ENCODE measurements around the gene TRIM2.
A peak's percentile ranks its signal among the peaks of the same experiment; 100 is the strongest.
"Not testable (repeated sequence)": the region's sequence is repeated elsewhere in the genome, so short reads cannot be mapped to it uniquely, and the experiment has no call there.

The TRIM2 gene

DNA sequence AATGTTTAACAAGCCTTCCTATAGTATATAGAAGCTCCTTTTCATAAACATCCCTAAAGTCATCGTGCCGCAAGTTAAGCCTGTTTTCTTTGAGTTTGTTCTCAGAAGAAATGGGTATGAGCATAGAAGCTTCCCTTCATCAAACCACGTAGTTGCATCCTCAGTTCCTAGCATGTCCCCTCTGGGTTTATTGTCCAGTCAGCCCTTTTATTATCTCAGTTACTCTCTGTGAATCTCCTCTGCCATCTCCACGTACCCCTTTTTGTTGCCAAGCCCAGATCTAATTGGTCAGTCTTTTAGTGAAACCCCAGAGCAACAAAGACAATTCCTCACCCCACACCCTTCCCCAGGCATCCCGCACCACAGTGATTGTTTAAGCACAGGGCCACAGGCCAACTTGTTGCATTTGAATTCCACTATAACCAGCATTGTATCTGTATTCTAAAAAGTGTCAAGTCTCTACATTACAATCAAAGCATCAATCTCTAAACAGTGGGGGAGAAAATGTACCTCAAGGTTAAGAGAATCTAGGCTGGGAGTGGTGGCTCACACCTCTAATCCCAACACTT lies 12.4 kb upstream of the TRIM2 start:
- no peak for DNase-seq

DNA sequence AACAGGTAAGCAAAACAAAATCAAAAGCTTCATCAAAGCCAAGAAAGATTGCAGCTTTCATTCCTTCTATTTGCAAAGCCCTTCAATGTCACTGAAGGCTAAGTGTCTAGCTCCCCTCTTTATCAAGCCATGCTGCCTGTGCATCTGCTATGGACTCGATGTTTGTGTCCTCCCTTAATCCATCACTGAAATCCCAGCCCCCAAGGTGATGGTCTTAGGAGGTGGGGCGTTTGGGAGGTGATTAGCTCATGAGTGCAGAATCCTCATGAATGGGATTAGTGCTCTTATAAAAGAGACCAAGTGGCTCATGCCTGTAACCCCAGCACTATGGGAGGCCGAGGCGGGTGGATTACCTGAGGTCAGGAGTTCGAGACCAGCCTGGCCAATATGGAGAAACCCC lies 6.9 kb upstream of the TRIM2 start:
- DNase-seq = no peak

DNA sequence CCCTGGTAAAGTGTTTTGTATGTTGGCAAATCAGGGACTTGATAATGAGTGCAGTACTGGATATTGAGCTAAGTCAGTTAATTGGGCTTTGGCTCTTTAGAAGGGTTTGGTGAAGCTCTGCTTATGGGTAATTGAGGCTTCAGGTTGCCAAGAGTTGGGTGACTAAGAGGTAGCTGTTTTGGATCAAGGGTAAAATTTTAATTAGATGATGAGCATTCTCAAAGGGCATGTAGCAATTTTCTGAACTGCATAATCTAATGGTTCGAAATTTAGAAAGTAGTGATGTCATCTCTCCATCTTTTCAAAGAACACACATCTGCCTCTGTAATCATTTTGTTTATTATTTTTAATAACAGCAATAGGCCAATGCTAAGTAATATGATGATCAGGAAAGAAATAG lies 5.5 kb upstream of the TRIM2 start:
- no peak for DNase-seq

DNA sequence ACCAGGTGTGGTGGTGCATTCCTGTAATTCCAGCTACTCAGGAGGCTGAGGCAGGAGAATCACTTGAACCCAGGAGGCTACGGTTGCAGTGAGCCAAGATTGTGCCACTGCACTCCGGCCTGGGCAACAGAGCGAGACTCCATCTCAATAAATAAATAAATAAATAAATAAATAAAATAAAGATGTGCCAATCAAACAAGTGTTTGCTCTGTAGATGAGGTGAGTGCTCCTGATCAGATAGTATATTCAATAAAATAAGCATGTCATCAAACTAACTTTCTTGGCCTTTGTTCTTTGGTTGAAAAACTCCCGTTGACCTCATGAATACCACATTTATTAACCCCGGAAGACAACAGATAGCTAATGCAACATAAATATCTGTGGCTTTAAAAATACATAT lies 497 bp upstream of the TRIM2 start:
- not testable (repeated sequence) for DNase-seq

DNA sequence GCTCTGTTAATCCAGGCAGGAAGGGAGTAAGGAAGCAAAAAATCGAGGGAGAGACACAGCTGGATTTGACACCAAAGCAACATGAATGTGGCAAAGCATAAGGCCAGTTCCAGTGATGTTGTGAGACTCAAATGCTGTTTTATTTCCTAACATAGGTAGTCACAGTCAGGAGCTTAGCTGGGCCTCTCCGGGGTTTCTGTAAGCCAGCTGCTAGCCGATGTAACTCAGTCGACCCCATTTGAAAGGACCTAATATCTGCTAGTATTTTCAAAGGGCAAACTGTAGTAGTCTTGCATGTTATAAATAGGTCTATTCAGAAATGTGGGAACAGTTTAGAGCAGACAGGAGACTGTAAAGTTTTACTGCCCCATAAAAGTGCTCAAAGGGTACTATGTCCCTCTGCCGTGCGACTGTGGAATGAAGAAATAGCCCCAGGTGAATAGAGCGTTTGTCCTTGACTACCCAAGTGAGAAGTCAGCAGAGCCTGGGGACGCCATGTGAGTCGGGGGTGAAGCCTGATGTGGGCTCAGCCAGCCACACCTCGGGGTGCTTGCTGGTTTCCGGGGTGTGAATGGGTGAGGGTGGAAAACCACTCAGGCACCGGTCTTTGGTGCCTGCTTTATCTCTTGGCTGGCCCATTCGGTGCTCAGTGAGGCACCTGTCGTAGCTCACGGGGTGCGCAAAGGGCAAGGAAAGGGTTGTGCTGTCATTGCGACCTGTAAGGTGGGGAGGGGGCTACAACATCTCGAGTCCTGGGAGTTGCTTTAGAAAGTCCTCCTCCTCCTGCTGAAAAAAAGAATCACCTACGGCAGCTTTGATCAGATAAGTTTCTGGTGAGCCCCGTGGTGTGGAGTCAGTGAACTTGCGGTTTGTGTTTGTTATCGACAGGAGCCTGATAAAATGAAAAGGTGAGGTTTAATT lies 745 bp downstream of the TRIM2 start:
- no peak for DNase-seq

DNA sequence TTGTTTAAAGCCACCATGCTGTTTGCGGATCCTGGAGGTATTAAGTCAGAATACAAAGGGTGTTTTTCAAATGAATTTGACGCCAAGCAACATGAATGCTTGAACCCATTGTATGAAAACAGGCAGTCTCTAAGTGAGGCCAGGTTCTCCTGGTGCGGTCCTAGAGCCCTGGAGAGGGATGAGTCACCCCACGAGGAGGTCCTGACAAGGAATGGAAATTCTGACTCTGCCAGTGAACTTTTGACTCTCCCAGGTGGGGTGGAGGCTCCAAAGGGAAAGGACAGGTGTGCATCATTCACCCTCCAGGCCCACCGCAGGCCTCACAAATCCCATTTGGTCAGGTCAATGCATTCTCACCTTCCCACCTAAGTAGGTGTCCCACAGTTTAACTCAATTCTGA lies 1.5 kb downstream of the TRIM2 start:
- no peak for DNase-seq

DNA sequence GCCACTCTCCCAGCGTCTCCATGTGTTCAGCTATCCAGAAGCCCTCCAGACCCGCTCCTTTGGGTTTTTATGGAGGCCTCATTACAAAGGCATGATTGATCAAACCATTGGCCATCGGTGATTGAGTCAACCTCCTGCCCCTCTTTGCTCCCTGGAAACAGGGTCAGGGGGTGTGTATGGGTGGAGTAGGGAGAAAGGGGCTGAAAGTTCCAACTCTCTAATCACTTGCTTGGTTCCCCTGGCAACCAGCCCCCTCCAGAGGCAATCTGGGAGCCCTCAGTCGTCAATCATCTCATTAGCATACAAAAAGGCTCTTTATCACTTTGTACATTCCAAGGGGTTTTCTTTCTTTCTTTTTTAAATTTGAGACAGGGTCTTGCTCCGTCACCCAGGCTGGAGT lies 2.3 kb downstream of the TRIM2 start:
- no peak for DNase-seq

DNA sequence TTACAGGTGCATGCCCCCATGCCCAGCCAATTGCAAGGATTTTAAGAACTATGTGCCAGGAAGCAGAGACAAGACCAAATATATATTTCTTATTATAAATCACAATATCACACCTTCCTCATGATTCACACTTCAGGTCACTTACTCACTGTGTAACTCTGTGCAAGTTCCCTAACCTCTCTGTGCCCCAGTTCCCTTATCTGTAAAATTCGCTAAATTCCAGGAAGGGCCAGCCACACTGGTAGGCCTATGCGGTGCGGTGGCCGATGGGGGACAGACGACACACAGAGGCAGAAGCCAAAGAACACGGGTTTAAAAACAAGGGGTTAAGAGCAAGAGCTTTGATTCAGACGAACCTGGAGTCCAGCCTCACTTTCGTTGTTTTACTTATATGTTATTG lies 2.8 kb downstream of the TRIM2 start:
- no peak for DNase-seq

DNA sequence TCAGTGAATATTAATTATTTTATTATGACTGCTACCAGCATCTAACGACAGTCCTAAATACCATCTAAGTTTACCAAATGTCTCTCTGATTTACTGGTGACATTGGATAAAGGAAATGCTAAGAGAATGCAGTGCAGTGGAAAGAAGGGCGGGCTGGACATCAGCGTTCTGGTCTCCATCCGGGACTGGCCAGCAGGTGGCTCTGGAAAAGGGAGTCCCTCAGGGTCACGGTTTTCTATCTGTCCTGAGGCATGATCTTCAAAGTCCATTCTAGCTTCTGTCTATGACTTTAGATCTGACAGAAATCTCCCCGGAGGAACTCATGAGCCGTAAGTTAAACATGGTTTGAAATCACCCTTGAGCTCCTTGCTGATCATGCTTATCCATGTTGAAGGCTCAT lies 3.3 kb downstream of the TRIM2 start:
- DNase-seq = peak; percentile 66

DNA sequence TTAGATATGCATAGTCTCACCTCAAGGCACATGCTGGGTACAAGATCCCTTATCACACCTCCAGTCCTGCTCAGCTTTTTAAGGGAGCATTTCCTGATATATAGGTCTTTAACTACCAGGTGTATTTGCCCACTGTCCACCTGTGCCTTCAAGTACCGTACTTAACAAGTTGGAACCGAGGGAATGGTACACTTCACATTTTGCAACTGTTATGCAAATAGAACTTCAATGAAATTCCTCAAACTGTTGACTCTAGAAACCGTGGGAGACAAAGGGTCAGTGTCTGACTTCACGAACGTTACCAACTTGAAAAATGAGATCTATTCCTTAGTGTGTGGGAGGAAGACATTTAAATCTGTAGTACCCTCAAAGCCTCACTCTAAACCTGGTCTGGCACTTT lies 5.2 kb downstream of the TRIM2 start:
- DNase-seq = no peak

DNA sequence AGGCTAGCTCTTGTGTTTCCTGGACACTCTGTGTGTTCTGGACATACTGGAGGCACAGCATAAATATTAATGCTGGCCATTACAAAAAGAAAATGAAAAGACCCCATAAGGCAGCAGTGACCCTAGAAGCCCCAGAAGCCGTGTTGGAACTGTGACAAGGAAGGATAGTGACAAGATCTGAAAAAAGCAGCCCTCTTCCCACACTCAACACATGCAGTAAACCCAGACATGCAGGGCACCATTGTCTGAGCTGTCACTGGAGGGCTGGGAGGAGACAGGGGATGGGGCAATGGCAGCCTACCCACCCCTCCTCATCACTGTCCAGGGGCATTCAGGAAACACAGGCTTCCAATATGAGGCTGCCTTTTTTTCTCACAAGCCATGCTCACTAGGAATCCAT lies 6.5 kb downstream of the TRIM2 start:
- DNase-seq = no peak

DNA sequence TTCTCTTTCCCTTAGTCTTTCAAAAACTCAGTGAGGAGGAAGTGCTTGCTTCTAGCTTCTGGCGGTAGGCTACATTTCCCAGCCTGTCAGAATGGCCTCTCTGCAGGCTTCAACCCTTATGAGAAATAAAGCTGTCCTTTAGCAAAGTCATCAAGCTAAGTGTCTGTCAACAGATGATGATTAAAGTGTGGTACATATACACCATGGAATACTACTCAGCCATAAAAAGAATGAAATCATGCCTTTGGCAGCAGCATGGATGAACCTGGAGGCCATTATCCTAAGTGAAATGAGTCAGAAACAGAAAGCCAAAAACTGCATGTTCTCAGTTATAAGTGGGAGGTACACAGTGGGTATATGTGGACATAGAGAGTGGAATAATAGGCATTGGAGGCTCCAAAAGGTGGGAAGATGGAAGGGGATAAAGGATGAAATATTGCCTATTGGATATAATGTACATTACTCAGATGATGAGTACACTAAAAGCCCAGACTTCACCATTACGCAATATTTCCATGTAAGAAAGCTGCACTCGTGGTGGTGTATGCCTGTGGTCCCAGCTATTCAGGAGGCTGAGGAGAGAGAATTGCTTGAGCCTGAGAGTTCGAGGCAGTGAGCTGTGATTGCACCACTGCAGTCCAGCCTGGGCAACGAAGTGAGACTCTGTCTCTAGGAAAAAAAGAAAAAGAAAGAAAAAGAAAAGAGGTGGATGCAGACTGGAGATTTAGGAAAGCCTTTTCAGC lies 7.9 kb downstream of the TRIM2 start:
- DNase-seq = no peak

DNA sequence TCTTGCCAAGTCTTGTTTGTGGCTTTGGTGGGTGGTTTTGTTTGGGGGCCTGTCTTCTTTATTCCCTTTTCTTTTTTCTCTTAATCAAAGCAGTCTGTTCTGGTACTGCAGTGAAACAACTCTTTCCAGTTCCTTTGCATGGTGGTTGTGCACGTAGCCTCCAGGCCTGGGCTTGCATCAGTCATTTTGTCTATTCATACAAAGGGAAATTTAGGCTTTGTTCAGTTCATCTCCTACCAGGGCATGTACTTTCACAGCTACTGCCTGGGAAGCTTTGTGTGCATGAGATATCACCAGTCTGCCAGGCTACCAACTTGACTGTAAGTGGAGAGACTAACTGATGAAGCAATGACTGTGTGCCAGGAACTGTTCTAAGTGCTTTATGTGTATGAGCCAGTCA lies 8.5 kb downstream of the TRIM2 start:
- DNase-seq = peak; percentile 54

DNA sequence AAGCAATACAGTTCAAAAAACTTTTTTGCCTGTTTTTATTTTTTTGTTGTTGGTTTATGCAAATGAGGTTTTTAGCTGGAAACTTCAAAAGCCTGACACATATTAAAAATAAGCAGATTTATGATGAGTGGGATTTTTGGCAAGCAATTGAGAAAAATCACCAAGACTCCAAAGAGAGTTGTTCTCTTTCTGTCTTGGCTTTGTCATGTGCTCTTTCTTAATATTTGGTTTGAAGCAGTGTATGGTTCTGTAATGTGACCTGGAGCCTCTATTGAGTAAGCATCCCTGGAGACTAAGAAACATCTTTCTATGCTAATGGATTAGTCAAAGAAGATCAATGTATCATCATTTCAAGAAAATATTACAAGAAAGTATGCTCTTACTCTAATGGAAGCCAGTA lies 11.7 kb downstream of the TRIM2 start:
- no peak for DNase-seq

DNA sequence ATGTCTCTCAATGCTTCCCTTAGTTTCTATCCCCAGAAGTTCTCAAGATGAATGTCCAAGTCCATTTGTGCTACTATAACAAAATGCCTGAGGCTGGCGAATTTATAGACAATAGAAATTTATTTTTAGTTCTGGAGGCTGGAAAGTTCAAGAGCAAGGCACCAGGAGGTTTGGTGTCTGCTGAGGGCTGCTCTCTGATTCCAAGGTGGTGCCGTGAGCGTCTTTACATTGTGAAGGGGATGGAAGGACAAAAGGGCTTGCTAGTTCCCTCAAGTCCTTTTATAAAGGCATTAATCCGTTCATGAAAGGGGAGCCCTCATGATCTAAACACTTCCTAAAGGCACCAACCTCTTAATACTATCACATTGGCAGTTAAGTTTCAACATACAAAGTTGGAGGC lies 12.3 kb downstream of the TRIM2 start:
- DNase-seq = no peak

DNA sequence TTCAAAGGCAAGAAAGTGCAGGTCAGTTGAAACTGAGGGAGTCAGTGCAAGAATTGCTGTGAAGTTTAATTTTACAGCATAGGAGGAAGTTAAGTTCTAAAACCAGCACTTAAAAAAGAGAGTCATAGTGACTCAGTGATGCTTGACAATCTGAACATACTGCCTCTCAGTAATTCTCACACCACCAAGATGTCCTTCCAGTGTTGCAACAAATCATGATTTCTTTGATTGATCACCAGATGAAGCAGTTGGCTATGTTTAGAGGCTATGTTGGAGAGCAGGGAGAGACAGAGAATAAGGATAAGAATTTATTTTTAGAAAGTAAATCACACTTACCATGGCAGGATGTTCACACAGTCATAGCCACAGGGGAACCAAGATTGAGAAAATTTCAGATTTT lies 13.2 kb downstream of the TRIM2 start:
- no peak for DNase-seq

DNA sequence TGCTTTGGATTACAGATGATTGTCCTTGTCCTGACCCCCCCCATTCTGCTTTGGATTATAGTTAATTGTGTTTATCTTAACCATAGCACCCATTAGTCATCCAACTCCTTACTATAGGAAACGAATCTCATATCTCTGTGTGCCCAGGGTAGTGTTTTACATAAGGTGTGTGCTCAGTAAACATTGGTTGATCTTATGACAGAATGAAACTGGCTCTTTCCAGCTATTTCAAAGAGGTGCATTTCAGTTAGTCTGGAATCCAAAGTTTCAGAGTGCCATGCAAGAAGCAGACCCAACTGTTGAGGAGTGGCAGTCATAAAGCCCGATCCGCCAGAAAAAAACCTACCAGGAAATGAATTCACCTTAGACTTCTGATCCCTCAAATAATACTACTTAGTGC lies 14.7 kb downstream of the TRIM2 start:
- no peak for DNase-seq

DNA sequence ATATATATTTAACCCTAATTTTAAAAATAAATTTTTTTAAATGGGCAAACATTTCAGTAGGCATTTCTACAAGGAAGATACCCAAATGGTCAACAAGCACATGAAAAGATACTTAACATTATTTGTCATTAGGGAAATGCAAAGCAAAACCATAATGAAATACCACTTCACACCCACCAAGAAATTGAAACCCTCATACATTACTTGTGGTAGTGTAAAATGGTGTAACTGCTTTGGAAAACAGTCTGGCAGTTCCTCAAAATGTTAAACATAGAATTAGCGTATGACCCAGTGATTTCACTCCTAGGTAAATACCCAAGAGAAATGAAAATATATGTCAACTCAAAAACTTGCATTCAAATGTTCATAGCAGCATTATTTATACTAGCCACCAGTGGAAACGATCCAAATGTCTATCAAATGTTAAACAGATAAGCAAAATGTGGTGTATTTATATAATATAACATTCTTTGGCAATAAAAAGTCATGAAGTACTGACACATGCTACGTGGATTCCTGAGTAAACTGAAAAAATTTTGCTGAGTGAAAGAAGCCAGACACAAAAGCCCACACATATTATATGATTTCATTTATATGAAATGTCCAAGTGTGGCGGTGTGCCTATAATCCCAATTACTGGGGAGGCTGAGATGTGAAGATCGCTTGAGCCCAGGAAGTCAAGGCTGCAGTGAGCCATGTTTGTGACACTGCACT lies 16.6 kb downstream of the TRIM2 start:
- DNase-seq = peak; percentile 41

DNA sequence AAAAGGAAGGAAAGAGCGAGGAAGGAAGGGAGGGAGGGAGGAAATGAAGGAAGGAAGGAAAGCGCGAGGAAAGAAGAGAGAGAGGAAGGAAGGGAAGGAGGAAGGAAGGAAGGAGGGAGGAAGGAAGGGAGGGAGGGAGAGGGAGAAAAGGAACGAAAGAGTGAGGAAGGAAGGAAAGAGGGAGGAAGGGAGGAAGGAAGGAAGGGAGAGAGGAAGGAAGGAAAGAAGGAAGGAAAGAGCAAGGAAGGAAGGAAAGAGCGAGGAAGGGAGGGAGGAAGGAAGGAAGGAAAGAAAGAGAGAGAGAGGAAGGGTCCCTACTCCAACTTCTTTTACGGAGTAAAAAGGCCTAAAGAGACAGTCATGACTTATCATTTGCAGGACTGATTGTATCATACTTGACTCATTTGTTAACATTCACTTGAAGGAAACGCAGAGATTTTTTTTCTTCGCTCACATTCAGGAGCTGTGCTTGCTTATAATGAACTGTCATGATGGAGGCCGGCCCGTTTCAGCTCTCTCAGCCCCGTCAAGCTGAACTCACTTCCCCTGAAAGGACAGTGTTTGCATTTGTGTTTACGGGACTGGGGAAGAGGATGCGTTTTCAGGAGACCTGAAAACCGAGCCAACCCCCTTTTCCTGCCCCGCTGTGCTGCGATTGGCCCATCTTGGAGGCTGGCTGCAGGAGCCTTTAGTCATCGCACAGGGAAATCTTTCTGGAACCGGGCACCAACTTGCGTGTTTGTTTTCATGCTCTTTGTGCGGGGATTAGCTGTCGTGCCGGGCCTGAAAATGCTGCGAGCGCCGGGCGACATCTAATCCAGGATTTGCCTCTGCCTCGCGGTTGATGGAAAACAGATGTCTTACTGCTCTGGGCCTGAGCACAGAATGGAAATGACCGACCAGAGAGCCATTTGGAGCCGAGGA lies 17.8 kb downstream of the TRIM2 start:
- peak; percentile 90 for DNase-seq

DNA sequence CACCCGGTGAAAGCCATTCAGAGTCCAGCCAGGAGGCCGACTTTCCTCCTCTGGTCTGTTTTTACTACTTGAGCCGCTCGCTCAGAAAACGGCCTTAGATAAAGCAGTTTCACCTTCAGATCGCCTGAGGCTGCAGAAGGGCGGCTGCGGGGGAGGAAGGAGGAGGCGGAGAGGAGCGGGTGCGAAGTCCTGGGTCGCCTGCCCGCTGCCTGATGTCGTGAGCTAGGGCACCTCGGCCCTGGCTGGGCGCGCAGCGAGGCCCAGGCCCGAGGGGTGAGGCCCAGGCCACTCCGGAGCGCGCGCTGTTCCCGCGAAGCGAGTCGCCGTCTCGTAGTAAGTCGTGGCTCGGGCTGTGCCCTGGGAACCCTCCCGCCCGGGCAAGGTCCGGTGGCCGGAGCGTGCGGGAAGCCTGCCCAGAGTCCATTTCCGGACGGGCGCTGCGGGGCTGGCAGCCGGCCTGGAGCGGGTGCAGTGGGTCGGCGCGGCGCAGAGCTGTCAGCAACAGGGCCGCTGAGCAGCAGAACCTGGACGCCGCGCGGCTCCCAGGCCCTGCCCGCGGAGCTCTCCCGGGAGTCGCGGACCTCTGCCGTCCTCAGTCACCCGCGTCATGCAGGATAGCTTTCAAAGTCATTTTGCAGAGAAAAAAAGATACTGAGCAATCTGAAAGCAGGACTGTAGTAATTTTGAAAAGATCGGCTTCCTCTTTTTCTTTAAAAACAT lies 18.6 kb downstream of the TRIM2 start:
- peak; percentile 84 for DNase-seq

DNA sequence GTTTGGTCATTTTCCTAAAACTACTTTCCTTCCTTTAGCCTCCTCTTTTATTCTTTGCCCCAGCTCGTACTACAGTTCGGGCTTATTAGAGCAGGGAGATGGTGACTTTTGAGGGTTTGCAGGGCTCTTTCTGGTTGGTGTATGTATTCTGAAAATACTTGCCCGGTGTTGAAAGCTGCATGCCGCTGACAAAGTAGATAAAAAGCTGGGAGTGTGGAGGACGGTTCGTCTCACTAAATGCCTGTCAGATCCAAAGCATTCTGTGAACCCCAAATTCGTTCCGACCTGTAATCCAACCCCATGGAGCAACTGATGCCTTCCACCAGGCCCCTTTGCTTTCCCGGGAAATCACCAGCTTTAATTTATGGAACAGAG lies 19.2 kb downstream of the TRIM2 start:
- no peak for DNase-seq

DNA sequence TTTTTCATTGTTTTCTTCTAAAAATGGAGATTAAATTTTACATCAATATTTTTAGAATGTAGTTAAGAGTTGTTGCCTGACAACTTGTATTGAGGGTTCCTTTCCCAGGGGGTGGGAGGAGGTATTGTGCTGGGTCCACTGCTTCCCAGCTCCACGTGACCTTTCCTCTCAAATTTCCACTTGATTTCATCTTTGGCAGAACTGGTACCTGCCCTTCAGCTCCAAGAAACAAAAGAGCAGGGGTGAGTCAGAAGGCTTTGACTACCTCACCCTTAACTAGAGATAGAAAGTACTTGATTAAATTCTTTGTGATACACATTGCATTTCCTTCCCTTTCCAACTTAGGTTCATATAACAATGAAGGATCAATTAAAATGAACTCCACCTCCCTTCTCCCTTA lies 19.7 kb downstream of the TRIM2 start:
- peak; percentile 69 for DNase-seq

All from eye (tissue), 1 donor.